HEK293T (cell line): ENCODE data around the gene NIBAN1.

ENCODE experiments used
- BHLHE40 ChIP-seq: fragments of 450-650 bp; IDR thresholded peaks from 2 replicates; pipeline ENCODE4 v1.6.1; 2016; ENCODE audit warnings: mild to moderate bottlenecking, moderate library complexity, borderline replicate concordance
- FOXM1 ChIP-seq: fragments of 450-650 bp; IDR thresholded peaks from 2 replicates; pipeline ENCODE4 v1.6.1; 2017; ENCODE audit warnings: mild to moderate bottlenecking, borderline replicate concordance
- PKNOX1 ChIP-seq: fragments of 450-650 bp; IDR thresholded peaks from 2 replicates; pipeline ENCODE4 v1.6.1; 2016
- SP1 ChIP-seq: fragments of 450-650 bp; IDR thresholded peaks from 2 replicates; pipeline ENCODE4 v1.6.1; 2017

GRCh38 chr1:185010361-185010760 is 36.1 kb upstream of the NIBAN1 start:
- TF ChIP-seq FOXM1 = no peak
- no peak for TF ChIP-seq BHLHE40
- TF ChIP-seq PKNOX1 = no peak
- TF ChIP-seq SP1 = no peak
